ENCODE data around the gene TMEM167B.
"Not testable (repeated sequence)": the region's sequence is repeated elsewhere in the genome, so short reads cannot be mapped to it uniquely, and the experiment has no call there.

TMEM167B gene

DNA sequence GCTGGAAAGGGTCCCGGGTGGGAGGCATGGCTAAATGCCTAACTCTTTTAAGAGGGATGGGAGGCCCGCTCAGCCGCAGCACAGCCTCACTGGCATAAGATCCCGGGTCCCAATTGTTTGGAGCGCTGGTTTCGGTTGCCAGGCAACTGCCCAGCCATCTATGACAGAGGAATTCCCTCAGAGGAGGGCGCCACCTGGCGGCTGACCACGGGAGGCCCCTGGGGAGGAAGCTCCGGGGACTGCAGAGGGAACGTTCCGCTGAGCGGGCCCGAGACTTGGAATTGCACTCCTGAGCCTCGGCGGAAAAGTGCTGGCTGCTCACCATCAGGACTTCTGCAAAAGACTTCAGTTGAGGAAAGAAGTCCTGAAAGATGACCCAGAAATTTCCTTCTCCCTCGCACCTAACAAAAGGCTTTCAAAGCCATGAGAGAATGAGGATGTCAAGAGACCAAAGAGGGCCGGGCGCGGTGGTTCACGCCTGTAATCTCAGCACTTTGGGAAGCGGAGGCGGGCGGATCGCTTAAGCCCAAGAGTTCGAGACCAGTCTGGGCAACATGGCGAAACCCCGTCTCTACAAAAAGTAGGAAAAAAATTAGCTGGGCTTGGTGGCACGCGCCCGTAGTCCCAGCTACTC lies 22.2 kb downstream of the TMEM167B start:
- DNase-seq = peak; percentile 39 to 96 (median 85)

DNA sequence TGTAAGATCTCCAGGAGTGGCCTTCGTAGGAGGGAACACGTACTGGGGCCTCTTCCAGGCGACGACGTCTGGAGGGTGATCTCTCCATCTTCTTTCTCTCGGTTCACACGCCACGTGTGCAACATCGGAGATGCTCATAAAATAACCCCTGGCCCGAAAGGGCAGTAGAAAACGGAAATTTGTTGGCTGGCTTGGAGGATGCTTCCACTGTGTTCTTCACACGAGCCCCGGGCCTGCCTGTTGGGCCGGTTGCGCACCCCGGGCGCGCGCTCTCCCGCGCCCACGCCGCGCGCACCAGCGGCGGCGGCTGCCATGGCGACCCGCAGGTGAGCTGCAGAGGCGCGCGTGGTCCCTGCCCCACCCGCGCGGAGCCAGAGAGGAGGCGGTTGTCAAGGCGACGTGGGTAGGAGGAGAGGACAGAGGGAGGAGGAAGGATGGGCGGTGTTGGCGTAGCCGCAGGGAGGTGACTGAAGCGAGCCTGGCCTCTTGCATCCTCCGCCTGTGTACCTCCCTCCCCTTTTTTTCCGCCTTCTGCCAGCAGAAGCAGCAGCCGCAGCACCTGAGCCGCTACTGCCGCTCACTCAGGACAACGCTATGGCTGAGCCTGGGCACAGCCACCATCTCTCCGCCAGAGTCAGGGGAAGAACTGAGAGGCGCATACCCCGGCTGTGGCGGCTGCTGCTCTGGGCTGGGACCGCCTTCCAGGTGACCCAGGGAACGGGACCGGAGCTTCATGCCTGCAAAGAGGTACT lies 23.2 kb downstream of the TMEM167B start, which contains the start of gene ELAPOR1:
Gene ELAPOR1, plus strand, starts transcription at position 526 of the 752 bp plus-strand sequence. Its CDS starts 69 bp downstream, at position 595.
- DNase-seq = peak in 42 of 51 donors; percentile 9 to 80 (median 52)

DNA sequence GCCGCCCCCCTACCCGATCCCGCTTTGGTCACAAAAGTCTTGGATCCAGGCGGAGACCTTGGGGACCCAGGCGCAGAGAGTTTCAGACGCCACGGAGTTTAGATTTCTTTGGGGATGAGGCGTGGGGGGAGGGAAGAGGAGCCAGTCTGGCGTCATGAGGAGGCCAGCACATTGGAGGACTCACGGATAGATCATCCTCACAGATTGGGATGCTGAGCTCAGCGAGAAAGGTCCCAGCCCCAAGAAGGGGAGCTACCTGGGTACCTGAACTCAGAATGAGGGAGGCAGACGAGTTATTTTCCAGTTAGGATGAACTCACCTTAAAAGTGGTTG lies 23.7 kb downstream of the TMEM167B start:
- peak in 1 of 51 donors; percentile 9 for DNase-seq

DNA sequence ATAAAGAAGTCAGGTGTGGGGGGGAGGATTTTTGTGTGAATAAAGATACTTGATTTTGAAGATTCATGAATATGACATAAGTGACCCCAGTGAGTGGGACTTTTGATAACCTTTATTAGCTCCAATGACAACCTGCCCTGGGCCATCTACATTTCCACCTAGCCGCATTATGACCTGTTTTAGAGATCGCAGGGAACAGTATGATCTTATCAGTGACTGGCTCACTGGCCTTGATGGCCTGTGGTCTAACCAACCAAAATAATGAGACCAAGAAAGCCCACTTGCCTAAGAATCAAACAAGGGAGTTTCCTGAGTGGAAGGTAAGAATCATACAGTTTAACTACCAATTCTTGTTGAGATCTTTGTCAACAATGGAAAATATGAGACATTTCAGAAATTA lies 25.1 kb downstream of the TMEM167B start:
- DNase-seq = no peak

GRCh38 chr1:109116286-109116685 lies 25.7 kb downstream of the TMEM167B start:
- no peak for DNase-seq

- no peak for DNase-seq
These were observed 27.5 kb downstream of the TMEM167B start for GRCh38 chr1:109118089-109118488.

GRCh38 chr1:109120356-109120755 lies 29.8 kb downstream of the TMEM167B start:
- no peak for DNase-seq

GRCh38 chr1:109131059-109131458 lies 40.5 kb downstream of the TMEM167B start:
- DNase-seq = no peak

GRCh38 chr1:109131800-109132199 lies 41.2 kb downstream of the TMEM167B start:
- no peak for DNase-seq

- DNase-seq = no peak
These were observed 42.6 kb downstream of the TMEM167B start for GRCh38 chr1:109133002-109133706.

DNA sequence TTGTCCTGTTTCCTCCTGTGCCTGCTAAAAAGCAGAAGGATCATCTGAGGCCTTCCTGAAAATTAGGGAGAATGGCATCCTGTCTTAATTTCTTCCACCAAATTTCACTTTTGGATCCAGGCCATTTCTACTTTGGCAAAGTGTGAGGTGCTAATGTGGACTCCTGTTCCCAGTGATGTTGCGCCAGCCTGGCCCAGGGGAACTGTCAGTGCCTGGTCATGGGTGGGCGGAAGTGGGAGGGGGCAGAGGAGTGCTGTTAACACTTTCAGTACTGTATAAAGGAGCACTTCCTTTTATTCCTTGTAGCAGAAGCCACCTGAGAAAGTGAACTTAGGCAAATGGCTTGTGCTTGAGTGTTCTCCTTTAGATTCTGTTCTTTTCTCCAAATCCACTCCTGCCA lies 43.3 kb downstream of the TMEM167B start:
- DNase-seq = peak in 13 of 51 donors; percentile 2 to 48 (median 7)

DNA sequence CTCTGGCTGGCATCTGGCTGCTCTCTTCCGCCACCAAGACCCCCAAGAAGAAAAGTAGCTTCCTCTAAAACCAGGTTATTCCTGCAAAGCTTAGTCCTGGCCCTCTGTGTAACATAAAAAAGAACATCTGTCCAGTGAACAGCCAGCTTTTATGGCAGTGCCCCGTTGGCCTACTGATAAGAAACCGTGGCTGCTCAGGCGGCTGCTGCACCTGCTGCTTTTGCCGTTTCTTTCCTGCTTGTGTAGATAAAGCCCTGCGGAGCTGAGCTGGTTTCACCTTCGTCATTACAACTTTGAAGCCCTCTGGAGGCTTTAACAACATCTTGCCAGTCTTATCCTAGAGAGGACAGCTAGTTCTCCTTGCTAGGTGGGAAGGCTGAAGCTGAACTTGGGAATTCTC lies 43.9 kb downstream of the TMEM167B start:
- DNase-seq = no peak

- DNase-seq = no peak
These were observed 45.4 kb downstream of the TMEM167B start for GRCh38 chr1:109135940-109136339.

DNA sequence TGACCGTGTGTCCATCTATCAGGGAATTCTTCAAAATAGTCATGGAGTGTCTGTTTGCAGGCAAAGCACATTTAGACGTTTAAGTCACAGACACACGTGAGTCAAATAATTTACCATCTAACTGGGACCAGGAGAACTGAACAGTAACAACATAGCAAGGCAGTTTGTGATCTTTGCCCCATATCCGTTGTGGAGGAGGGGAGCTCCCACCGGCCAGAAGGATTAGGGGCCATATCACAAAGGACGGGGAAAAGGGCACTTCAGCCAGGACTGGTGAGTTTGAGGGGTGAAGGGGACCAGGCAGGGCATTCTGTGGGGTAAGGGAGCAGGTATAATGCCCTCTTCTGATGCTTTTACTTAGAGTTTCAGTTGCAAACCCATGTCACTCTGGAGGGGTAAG lies 46.2 kb downstream of the TMEM167B start:
- no peak for DNase-seq

DNA sequence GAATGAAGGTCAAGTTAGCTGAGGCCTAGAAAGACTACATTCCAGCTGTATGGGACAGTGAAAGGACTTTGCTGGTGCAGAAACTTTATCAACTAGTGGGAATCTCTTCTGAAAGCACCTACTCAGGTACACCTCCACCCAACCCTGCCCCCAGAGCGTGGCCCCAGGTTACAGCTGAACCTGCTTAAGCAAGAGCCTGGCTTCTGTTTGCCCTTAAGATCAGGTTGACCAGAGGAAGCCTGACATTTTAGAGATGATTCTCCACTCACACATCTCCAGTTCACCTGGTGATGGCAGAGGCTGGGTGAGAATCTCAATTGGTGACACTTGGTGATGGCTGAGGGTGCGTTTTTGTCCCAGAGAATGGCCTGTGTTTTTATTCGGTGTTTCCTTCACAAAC lies 47.4 kb downstream of the TMEM167B start:
- no peak for DNase-seq

DNA sequence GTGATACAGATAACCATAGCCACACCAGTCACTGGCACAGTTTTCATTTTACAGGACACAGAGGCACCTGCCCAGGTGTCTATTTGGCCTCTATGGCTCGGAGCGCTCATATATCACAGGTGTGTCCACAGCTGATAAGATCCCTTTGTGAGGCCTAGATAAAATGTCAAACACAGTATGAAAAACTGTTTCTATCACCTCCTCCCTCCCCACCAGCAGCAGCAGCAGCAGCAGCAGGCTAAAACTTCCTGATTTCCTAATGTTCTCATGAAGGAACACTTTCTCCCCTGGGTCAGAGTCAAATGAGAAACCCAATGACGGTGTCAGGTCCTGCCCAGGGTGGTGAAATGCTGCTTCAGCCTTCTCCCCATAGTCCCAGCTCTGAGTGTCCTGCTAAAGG lies 47.8 kb downstream of the TMEM167B start:
- DNase-seq = no peak

- DNase-seq = no peak
These were observed 49.8 kb downstream of the TMEM167B start for GRCh38 chr1:109140392-109140791.

DNA sequence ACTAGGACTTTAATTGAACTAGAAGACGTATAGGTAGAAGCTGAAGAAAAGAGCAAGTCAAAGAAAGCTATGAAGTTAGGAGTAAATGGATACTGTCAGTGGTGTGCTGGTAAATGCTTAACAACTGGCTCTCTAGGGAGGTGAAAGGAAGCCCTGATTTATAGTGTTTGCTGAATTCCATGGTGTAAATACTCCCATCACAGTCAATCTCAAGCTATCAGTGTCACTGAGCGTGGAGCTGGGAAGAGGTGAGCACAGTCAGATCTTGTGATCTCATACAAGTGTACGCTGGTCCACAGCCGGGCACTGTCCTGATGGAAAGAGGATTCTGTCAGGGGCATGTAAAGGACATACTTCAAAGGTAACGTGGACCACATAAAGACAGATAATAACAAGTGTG lies 51.7 kb downstream of the TMEM167B start:
- DNase-seq = no peak

DNA sequence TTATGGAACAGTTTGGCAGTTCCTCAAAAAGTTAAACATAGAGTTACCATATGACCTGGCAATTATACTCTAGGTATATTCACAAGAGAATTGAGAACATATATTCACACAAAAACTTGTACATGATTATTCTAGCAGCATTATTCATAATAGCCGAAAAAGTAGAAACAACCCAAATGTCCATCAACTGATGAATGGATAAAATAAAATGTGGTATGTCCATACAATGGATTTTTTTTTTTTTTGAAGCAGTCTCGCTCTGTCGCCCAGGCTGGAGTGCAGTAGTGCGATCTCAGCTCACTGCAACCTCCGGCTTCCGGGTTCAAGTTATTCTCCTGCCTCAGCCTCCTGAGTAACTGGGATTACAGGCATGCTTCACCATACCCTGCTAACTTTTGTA lies 52.2 kb downstream of the TMEM167B start:
- DNase-seq = not testable (repeated sequence)

Data from hypothalamus (tissue), 51 donors.